B cell (primary cell): ENCODE data around the gene NDST1. TPM values are rescaled to one million over a fixed set of nuclear protein-coding genes. Genes with fewer than 3 reads are reported as not detected.

ENCODE experiments used
- ATAC-seq: fragments of 200-7000 bp; cut with Tn5 transposase; one replicate; pipeline ENCODE4 v1.10.0; 2021; ENCODE audit warnings: low read depth, mild to moderate bottlenecking, moderate number of reproducible peaks, moderate library complexity
- CTCF ChIA-PET: fragments of 350-600 bp; sonication (Branson Sonifier 250); formaldehyde crosslinking; loops from one replicate; lab custom pipeline; 2021; ENCODE audit warnings: antibody characterized with exemption, inconsistent platforms; lab: Charles Lee
- POLR2A ChIA-PET: fragments of 350-600 bp; sonication (Branson Sonifier 250); formaldehyde crosslinking; loops from one replicate; lab custom pipeline; 2021; ENCODE audit warnings: antibody characterized with exemption; lab: Charles Lee
- DNase-seq: peaks from one replicate; pipeline ENCODE4 v3.0.0; 2013
- H2AFZ ChIP-seq: 2 replicates; pipeline ENCODE4 v1.6.1; 2012; ENCODE audit warnings: mild to moderate bottlenecking, low read depth, low read length; ENCODE audit not compliant: insufficient read depth, poor library complexity, severe bottlenecking
- H3K27ac ChIP-seq, 2 donors: 1 replicate in 1 of 2; 2 replicates in 1 of 2; pipeline ENCODE4 v1.5.1; 2012 to 2013; ENCODE audit warnings: low read length in 2 of 2, mild to moderate bottlenecking in 2 of 2, moderate library complexity in 1 of 2
- H3K27me3 ChIP-seq, 4 experiments: fragments of 200-600 bp in 1 of 4; sonication (generic) in 1 of 4; replicated peaks in 1 of 4; 1 replicate in 2 of 4; 2 replicates in 2 of 4; pipeline versions ENCODE4 v1.6.1 to v1.7.0; 2013 to 2016; ENCODE audit warnings: low read length in 3 of 4, mild to moderate bottlenecking in 2 of 4, mixed read lengths in 1 of 4, moderate library complexity in 1 of 4; ENCODE audit not compliant: insufficient read depth in 4 of 4, control insufficient read depth in 3 of 4; ENCODE audit errors: control extremely low read depth in 1 of 4
- H3K36me3 ChIP-seq, 2 experiments: replicated peaks in 1 of 2; 1 replicate in 1 of 2; 2 replicates in 1 of 2; pipeline versions ENCODE4 v1.6.1 to v1.7.1; 2013; ENCODE audit warnings: low read length in 1 of 2; ENCODE audit not compliant: insufficient read depth in 2 of 2, control insufficient read depth in 1 of 2; ENCODE audit errors: control extremely low read depth in 1 of 2, extremely low read depth in 1 of 2
- H3K4me1 ChIP-seq, 2 donors: fragments of 200-600 bp in 1 of 2; sonication (generic) in 1 of 2; 1 replicate in 1 of 2; 2 replicates in 1 of 2; pipeline versions ENCODE4 v1.5.1 to v1.6.1; 2013 to 2017; ENCODE audit warnings: low read length in 2 of 2; ENCODE audit not compliant: control insufficient read depth in 2 of 2, insufficient read depth in 2 of 2
- H3K4me2 ChIP-seq: replicated peaks from 2 replicates; pipeline ENCODE3; 2012; ENCODE audit warnings: mild to moderate bottlenecking, low read depth, low read length; ENCODE audit not compliant: poor library complexity, severe bottlenecking
- H3K4me3 ChIP-seq, 5 experiments: fragments of 200-600 bp in 1 of 5; sonication (generic) in 1 of 5; 1 replicate in 3 of 5; 2 replicates in 2 of 5; pipeline versions ENCODE4 v1.5.1 to v1.7.0; 2011 to 2016; ENCODE audit warnings: low read length in 4 of 5, mild to moderate bottlenecking in 4 of 5, low read depth in 2 of 5, control low read depth in 1 of 5, moderate library complexity in 1 of 5; ENCODE audit not compliant: insufficient read depth in 1 of 5; ENCODE audit errors: control extremely low read depth in 1 of 5, extremely low read depth in 1 of 5
- H3K79me2 ChIP-seq: fragments of 200-600 bp; sonication (generic); one replicate; pipeline ENCODE4 v1.6.0; 2016; ENCODE audit warnings: low read length; ENCODE audit not compliant: control insufficient read depth, insufficient read depth
- H3K9ac ChIP-seq: fragments of 200-600 bp; sonication (generic); 2 replicates; pipeline ENCODE4 v1.6.1; 2017; ENCODE audit warnings: mild to moderate bottlenecking, low read length, moderate library complexity
- H3K9me3 ChIP-seq, 3 donors: one replicate each; pipeline versions ENCODE4 v1.6.1 to v1.7.1; 2013; ENCODE audit warnings: low read length in 2 of 3; ENCODE audit not compliant: control insufficient read depth in 2 of 3, insufficient read depth in 1 of 3; ENCODE audit errors: control extremely low read depth in 1 of 3
- H4K20me1 ChIP-seq: 2 replicates; pipeline ENCODE4 v1.6.0; 2012; ENCODE audit warnings: mild to moderate bottlenecking, low read length; ENCODE audit not compliant: insufficient read depth, control insufficient read depth, poor library complexity, severe bottlenecking
- H3K27ac Mint-ChIP-seq: one replicate; pipeline ENCODE4 v1.8.0; 2021; ENCODE audit warnings: mixed read lengths
- H3K27me3 Mint-ChIP-seq: one replicate; pipeline ENCODE4 v1.8.0; 2021; ENCODE audit warnings: mixed read lengths
- H3K4me1 Mint-ChIP-seq: one replicate; pipeline ENCODE4 v1.8.0; 2021; ENCODE audit warnings: mixed read lengths
- H3K4me3 Mint-ChIP-seq: one replicate; pipeline ENCODE4 v1.8.0; 2021; ENCODE audit warnings: mixed read lengths
- H3K9me3 Mint-ChIP-seq: one replicate; pipeline ENCODE4 v1.8.0; 2022; ENCODE audit warnings: mixed read lengths; ENCODE audit not compliant: insufficient read depth
- CTCF ChIP-seq: fragments of 200-600 bp; IDR thresholded peaks from one replicate; pipeline ENCODE4 v1.8.0; 2022; ENCODE audit warnings: antibody characterized with exemption, mild to moderate bottlenecking
- EZH2 ChIP-seq: IDR thresholded peaks from 2 replicates; pipeline ENCODE4 v1.6.1; 2012; ENCODE audit warnings: borderline replicate concordance, low read depth, mild to moderate bottlenecking, moderate library complexity, low read length; ENCODE audit not compliant: insufficient read depth, poor library complexity, severe bottlenecking
- WGBS: methylation state at CpG from one replicate; pipeline ENCODE4 v1.1.5; 2013; ENCODE audit warnings: missing lambda C conversion rate; ENCODE audit not compliant: insufficient coverage; 5-methylcytosine and 5-hydroxymethylcytosine counted together
- intact Hi-C: fragments of 100-400 bp; cut with micrococcal nuclease; formaldehyde crosslinking; loops from one replicate; pipeline ENCODE4 v1.10.0; 2022
- polyA plus RNA-seq: library from polyadenylated mRNA; depleted of rRNA; stranded (reverse); fragments of >200 nt; gene quantifications from 2 replicates; pipeline ENCODE4 v1.2.3, GENCODE V29; 2012
- total RNA-seq, 2 donors: library from RNA; stranded (reverse); fragments of 120-200 nt in 1 of 2; gene quantifications; 1 replicate in 1 of 2; 2 replicates in 1 of 2; pipeline versions ENCODE4 v1.2.3 to v1.2.4, GENCODE V29; 2013 to 2022

NDST1 gene
- total and polyA plus RNA-seq, 2 donors (not counting 1 experiment from before 2014, with no cell fraction given), result 4.3 to 7.0 TPM

GRCh38 chr5:150534811-150535210, 26.9 kb downstream of the NDST1 start:
- Histone ChIP-seq H3K79me2 (no peaks in the 10 kb centered on the region), H3K4me3 (no peak overlapping the region), H3K4me1 (no peaks in the 10 kb centered on the region), H3K27ac (no peak overlapping the region), H2AFZ (no peak overlapping the region), H3K4me2 (no peak overlapping the region), H3K9ac (no peak overlapping the region), H4K20me1 (no peaks in the 10 kb centered on the region), H3K27me3 (no peaks in the 10 kb centered on the region), H3K9me3 (no peaks in the 10 kb centered on the region), H3K36me3 (peaks cover 0 to 6% of the 10 kb centered on the region in 2 experiments)
- Mint-ChIP-seq H3K9me3 (no peaks in the 10 kb centered on the region), H3K27ac (no peak overlapping the region), H3K27me3 (no peaks in the 10 kb centered on the region), H3K4me3 (no peak overlapping the region), H3K4me1 (no peaks in the 10 kb centered on the region)
- TF ChIP-seq CTCF, result no peak
- no peak for TF ChIP-seq EZH2
- POLR2A ChIA-PET, result no interaction called here
- intact Hi-C loops, result no loop called here
- CTCF ChIA-PET, result interaction anchor here (1.1 kb wide), 1 partner anchor 10 kb away, joined by 4 read pairs; no protein-coding TSS in a partner anchor
- ATAC-seq, result no peak
- DNase-seq, result no peak
- WGBS, result 96% methylated on average over 8 of the region's 9 CpGs

- DNase-seq (no peak), ATAC-seq (no peak)
- Histone ChIP-seq H2AFZ (no peak overlapping the region), H4K20me1 (no peaks in the 10 kb centered on the region), H3K4me2 (no peak overlapping the region), H3K9me3 (no peaks in the 10 kb centered on the region), H3K4me3 (no peak overlapping the region), H3K4me1 (no peaks in the 10 kb centered on the region), H3K27me3 (no peaks in the 10 kb centered on the region), H3K36me3 (peaks cover 0 to 12% of the 10 kb centered on the region in 2 experiments), H3K27ac (no peak overlapping the region), H3K79me2 (no peaks in the 10 kb centered on the region), H3K9ac (no peak overlapping the region)
- 98% methylated on average over 14 of the region's 14 CpGs for WGBS
- ChIA-PET CTCF (interaction anchor here (1.1 kb wide), 1 partner anchor 9 kb away, joined by 4 read pairs; no protein-coding TSS in a partner anchor), POLR2A (no interaction called here)
- Mint-ChIP-seq H3K4me1 (no peaks in the 10 kb centered on the region), H3K27me3 (no peaks in the 10 kb centered on the region), H3K9me3 (no peaks in the 10 kb centered on the region), H3K4me3 (no peak overlapping the region), H3K27ac (no peak overlapping the region)
- TF ChIP-seq CTCF (no peak), EZH2 (no peak)
- intact Hi-C loops, result no loop called here
Measured at GRCh38 chr5:150535611-150536010, 27.7 kb downstream of the NDST1 start.
